Skin of body (tissue), 2 donors: ENCODE results near the gene OR2T35. TPM values are rescaled to one million over a fixed set of nuclear protein-coding genes. Genes with fewer than 3 reads are reported as not detected.
"Not testable (repeated sequence)": the region's sequence is repeated elsewhere in the genome, so short reads cannot be mapped to it uniquely, and the experiment has no call there.

ENCODE experiments used
- DNase-seq: peaks from one replicate; lab custom pipeline; 2025; lab: John Stamatoyannopoulos, UW
- total RNA-seq: library from RNA; depleted of rRNA; stranded (reverse); fragments of >200 nt; gene quantifications from one replicate; pipeline ENCODE4 v1.2.3, GENCODE V29; 2014

Gene OR2T35
- not detected for total RNA-seq

DNA sequence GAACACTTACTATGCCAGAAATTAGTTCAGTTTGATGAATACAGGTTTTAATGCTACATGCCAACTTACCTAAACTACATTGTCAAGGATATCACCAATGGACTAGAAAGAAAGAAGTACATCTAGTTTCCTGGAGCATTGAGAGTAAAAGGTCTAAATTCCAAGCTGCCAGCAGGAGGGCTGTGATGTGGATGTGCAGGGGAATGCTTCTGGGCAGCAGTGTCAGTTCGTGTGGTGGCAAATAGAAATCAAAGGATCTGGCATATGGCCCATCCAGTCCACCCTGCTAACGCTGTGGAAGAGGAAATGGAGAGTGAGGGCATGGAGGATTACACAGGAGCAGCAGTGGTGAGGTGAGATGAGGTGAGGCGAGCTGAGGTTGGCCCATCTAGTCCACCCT, at the start of gene OR2T35:
TSS of gene OR2T35 (minus strand) at position 101 of the 400 bp plus-strand sequence. CDS start 6,020 bp downstream, outside the sequence.
- DNase-seq = not testable (repeated sequence)

GRCh38 chr1:248691567-248692155, 46.6 kb upstream of the OR2T35 start:
- no peak for DNase-seq

- no peak for DNase-seq
Measured at GRCh38 chr1:248688527-248689298, 43.6 kb upstream of the OR2T35 start.

GRCh38 chr1:248686815-248687214, 41.7 kb upstream of the OR2T35 start:
- no peak for DNase-seq

GRCh38 chr1:248681651-248682050, 36.6 kb upstream of the OR2T35 start:
- no peak for DNase-seq

DNA sequence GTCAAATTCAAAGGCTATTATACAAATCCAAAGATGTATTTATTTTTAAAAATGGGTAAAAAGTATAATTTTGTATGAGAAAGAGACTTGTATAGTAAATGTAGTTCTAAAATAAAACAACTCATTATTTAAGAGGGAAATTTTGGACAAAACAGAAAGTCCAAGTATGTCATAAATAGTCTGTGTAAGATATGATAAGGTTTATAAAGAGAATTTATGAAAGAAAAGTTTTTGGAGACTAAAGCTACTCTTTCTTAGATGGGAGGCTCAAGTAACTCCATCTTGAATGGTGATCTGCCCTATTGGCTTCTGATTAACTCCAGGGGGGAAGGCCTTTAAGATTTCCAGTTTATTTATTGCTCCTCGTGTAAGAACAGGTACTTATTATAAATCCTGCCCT, 24.9 kb upstream of the OR2T35 start:
- DNase-seq = no peak

GRCh38 chr1:248663453-248664328, 18.6 kb upstream of the OR2T35 start:
- DNase-seq = not testable (repeated sequence)

DNA sequence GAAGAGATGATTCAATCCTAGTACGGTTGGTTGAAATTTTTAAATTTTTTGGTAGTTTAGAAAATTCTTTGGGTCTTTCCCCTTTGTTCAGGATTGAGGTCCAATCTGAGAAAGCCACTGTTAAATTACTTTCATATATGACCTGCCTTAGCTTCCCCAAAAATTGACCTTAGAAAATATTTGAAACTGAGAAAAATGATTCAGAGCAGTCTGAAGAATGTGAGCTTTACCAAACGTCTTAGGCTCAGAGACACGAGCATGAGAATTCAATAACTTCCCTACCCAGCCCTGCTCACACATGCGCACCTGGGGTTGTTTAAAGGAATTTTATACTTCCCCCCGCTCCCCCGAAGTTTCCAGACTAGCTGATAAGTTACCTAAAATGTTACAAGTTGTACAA, 11.7 kb upstream of the OR2T35 start:
- not testable (repeated sequence) for DNase-seq

- not testable (repeated sequence) for DNase-seq
Measured at GRCh38 chr1:248655354-248655753, 10.3 kb upstream of the OR2T35 start, which contains the start of gene OR2T27. OR2T27 (minus strand) TSS chr1:248655528; CDS start chr1:248650884, 4,644 bp downstream.

GRCh38 chr1:248648770-248649536, 3.9 kb upstream of the OR2T35 start:
- not testable (repeated sequence) for DNase-seq

DNA sequence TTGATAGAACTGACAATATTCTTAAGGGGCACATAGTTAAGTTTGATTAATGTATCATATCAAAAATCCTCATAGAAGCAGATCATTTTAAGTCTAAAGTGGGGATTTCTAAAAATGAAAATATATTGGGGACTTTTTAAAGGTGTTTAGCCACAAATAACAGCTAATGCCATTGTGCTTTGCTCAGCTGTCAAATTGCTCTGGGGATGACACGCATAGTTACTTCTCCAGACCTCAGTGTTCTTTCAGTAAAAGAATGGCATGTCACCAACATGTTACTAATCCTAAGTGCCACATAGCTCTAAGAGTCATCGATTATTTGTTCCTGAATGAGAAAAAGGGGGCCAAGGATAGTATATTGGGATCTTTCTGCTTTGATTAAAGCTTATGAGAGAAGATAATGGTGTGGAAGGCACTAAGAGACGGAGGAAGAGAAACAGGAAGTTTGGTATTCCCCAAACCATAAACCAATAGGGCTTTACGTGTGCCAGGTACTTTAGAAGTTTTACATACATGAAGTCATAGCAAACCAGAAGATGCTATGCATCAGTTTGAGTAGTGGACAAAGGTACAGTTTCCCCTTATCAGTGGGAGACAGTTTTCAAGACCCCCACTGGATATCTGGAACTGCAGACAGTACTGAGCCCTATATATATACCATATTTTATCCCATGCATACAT, 2.0 kb downstream of the OR2T35 start:
- DNase-seq = not testable (repeated sequence)

DNA sequence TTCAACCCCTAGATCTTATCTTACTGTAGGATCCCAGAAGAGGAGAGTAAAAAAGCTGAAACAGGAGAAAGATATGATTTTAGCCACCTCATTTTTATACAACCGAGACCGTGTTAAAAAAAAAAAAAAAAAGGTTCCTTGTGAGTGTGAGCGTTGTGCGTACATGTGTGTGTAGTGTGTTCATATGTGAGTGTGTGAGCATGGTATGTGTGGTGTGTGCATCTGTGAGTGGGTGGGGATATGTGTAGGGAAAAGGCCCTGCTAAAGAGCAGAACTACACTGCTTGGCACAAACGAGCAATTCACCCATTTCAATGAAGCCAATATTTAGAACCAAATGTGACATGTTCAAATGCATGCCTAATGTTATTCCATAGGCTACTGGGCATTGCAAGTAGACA, 3.5 kb downstream of the OR2T35 start:
- DNase-seq = not testable (repeated sequence)

- DNase-seq = not testable (repeated sequence)
Measured at GRCh38 chr1:248640906-248641305, 4.2 kb downstream of the OR2T35 start.

- not testable (repeated sequence) for DNase-seq
Measured at GRCh38 chr1:248639652-248640051, 5.4 kb downstream of the OR2T35 start.

- DNase-seq = not testable (repeated sequence)
Measured at GRCh38 chr1:248636612-248637011, 8.5 kb downstream of the OR2T35 start.

DNA sequence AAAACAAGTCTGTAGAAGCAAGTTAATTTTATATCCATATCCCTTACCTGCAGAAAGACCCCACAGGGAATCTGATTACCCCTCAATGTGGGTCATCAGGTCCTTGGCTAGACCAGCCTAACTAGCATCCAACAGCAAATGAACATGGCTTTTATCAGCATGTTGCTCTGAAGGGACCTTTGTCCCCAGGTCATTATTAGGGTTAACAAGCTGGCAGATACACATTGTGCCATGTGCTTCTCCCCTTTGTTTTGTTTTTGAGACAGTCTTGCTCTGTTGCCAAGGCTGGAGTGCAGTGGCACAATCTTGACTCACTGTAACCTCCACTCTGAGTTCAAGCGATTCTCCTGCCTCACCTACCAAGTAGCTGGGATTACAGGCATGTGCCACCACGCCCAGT, 10.1 kb downstream of the OR2T35 start, which contains the start of gene OR2T11:
TSS of gene OR2T11 (minus strand) at position 101 of the 400 bp plus-strand sequence. CDS start 7,963 bp downstream, outside the sequence.
- DNase-seq = not testable (repeated sequence)

DNA sequence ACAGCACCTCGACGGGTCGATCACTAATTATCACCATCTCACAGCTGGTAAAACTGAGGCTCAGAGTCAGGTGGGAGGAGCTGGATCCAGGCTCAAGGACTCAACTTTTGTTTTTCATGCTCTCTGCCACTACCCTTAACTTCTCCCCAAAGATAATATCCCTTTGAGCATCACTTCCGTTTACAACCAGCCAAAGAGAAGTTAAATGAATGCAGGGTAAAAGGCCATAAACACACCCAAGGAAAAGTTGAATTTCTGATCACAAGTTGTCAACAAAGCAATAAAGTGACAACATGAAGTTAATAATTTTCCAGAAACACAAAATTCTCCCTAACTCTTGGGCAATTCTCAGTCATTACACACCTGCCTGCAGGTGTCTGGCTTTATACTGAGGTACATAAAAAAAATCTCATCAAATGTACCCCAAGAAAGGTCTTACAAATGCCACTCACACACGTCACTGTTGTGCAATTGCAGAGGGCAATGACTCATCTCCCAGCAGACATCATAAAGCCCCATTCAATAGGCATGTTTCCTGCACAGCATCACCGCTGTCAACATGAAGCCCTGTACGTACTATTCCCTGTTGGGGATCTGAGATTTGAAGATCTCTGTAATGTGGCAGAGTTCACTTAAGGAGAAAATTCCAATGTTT, 13.6 kb downstream of the OR2T35 start:
- DNase-seq = no peak

DNA sequence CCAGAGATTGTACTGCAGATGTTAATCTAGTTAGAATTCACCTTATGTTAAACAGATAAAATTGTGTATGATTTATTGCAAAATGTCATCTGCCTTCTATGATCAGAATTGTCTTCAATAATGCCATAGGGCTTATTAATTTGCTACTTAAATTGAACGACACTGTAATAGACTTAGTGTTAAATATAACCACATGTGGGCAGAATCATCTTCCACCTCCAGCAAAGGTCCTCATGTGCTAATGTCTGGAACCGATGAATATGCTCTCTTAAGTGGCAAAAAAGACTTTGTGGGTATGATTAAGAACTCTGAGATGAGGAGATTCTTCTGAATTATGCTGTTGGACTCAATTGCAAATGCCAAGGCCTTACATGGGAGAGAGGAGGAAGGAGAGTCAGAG, 14.5 kb downstream of the OR2T35 start:
- DNase-seq = no peak

DNA sequence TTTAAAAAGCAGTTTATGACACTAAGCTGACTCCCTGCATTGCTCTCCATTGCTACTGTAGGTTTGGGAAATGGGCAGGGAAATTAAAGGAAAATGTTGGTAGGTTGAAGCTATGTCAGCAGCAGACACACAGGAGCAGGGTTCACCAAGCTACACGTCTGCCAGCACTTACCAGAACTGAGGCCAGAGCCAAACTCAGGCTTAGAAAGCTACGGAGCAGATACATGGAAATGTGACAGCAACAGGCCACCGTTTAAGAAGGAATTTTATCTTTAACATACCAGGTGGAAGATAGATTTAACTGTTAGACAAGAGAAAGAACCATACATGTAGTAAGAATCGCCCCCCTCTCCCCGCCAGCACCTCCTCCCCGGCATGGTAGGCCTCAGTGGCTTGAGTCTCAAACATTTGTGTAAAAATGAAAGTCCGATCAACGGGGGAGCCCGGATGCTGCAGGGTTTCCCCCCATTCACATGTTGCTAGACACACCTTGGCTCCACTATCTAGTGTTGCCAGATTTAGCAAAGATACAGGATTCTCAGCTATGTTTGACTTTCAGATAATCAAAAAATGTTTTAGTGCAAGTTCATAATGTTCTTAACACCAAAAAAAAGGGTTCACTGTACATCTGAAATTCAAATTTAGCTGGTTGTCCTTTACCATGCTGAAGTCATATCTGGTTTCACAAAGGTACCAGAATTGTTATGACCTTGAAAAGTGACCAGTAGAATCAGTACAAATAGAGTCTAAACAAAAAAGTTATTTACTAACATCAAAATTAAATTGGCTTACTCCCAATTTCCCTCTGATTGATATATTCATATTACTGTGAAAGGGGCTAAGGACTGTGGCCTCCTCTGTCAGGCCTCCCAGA, 16.9 kb downstream of the OR2T35 start:
- DNase-seq = no peak
